Calu3 (cell line): Measurements from ENCODE around the gene IRAK2. TPM values are rescaled to one million over a fixed set of nuclear protein-coding genes. Genes with fewer than 3 reads are reported as not detected.
A peak's percentile ranks its signal among the peaks of the same experiment; 100 is the strongest.
"Not testable (repeated sequence)": the region's sequence is repeated elsewhere in the genome, so short reads cannot be mapped to it uniquely, and the experiment has no call there.

ENCODE experiments used
- BruUV-seq: library from RNA; stranded (reverse); fragments of 400-500 nt; replicated peaks from 2 replicates; lab custom pipeline; 2021; lab: Mats Ljungman, UMichigan
- CTCF ChIA-PET: fragments of 300-600 bp; sonication (Branson Sonifier 250); formaldehyde crosslinking; loops from one replicate; lab custom pipeline; 2022; ENCODE audit warnings: antibody characterized with exemption; lab: Charles Lee
- DNase-seq: peaks from one replicate; pipeline ENCODE4 v3.0.0; 2022
- H3K27ac Mint-ChIP-seq: one replicate; pipeline ENCODE4 v1.8.0; 2022; ENCODE audit warnings: mixed read lengths; ENCODE audit not compliant: unreplicated experiment
- H3K27me3 Mint-ChIP-seq: one replicate; pipeline ENCODE4 v1.8.0; 2022; ENCODE audit warnings: mixed read lengths; ENCODE audit not compliant: unreplicated experiment
- H3K36me3 Mint-ChIP-seq: one replicate; pipeline ENCODE4 v1.8.0; 2022; ENCODE audit warnings: mild to moderate bottlenecking, moderate library complexity, mixed read lengths; ENCODE audit not compliant: insufficient read depth, unreplicated experiment
- H3K4me1 Mint-ChIP-seq: one replicate; pipeline ENCODE4 v1.8.0; 2022; ENCODE audit warnings: mild to moderate bottlenecking, low read depth, mixed read lengths; ENCODE audit not compliant: unreplicated experiment
- H3K4me3 Mint-ChIP-seq: one replicate; pipeline ENCODE4 v1.8.0; 2022; ENCODE audit warnings: mild to moderate bottlenecking, low read depth, moderate library complexity, mixed read lengths; ENCODE audit not compliant: unreplicated experiment
- H3K9me3 Mint-ChIP-seq: one replicate; pipeline ENCODE4 v1.8.0; 2022; ENCODE audit warnings: low read depth, mixed read lengths; ENCODE audit not compliant: unreplicated experiment
- intact Hi-C: fragments of 100-400 bp; cut with micrococcal nuclease; formaldehyde crosslinking; loops from one replicate; pipeline ENCODE4 v1.10.0; 2022; ENCODE audit not compliant: unreplicated experiment
- total RNA-seq: library from RNA; stranded (reverse); gene quantifications from 2 replicates; pipeline ENCODE4 v1.2.3, GENCODE V29; 2022
- TF ChIP-seq, protein P1 (sequence below): fragments of 200-600 bp; IDR thresholded peaks from one replicate; pipeline ENCODE4 v1.8.0; 2022; ENCODE audit warnings: antibody characterized with exemption; ENCODE audit not compliant: unreplicated experiment

IRAK2 gene
- total RNA-seq, 1 experiment from 2014 or later, result 31.6 TPM

- no peak for DNase-seq
These were observed 3.8 kb upstream of the IRAK2 start for GRCh38 chr3:10160925-10161324.

GRCh38 chr3:10162185-10162584, 2.5 kb upstream of the IRAK2 start:
- Mint-ChIP-seq H3K36me3 (peaks cover 29% of the 10 kb centered on the region), H3K27ac (no peak overlapping the region), H3K9me3 (no peaks in the 10 kb centered on the region), H3K4me3 (no peak overlapping the region), H3K27me3 (no peaks in the 10 kb centered on the region), H3K4me1 (peaks cover 5% of the 10 kb centered on the region)
- CTCF ChIA-PET, result interaction anchor here (0.6 kb wide), 1 partner anchor 523 kb away, joined by 5 read pairs; no protein-coding TSS in a partner anchor
- no TSS peak for BruUV-seq
- intact Hi-C loops, result no loop called here
- DNase-seq, result no peak
- TF ChIP-seq, protein P1, sequence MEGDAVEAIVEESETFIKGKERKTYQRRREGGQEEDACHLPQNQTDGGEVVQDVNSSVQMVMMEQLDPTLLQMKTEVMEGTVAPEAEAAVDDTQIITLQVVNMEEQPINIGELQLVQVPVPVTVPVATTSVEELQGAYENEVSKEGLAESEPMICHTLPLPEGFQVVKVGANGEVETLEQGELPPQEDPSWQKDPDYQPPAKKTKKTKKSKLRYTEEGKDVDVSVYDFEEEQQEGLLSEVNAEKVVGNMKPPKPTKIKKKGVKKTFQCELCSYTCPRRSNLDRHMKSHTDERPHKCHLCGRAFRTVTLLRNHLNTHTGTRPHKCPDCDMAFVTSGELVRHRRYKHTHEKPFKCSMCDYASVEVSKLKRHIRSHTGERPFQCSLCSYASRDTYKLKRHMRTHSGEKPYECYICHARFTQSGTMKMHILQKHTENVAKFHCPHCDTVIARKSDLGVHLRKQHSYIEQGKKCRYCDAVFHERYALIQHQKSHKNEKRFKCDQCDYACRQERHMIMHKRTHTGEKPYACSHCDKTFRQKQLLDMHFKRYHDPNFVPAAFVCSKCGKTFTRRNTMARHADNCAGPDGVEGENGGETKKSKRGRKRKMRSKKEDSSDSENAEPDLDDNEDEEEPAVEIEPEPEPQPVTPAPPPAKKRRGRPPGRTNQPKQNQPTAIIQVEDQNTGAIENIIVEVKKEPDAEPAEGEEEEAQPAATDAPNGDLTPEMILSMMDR, result no peak

More at GRCh38 chr3:10160925-10161324, 3.8 kb upstream of the IRAK2 start:
- H3K27ac Mint-ChIP-seq, result no peak overlapping the region
- no peak overlapping the region for H3K4me3 Mint-ChIP-seq
- H3K9me3 Mint-ChIP-seq, result no peaks in the 10 kb centered on the region
- no peaks in the 10 kb centered on the region for H3K4me1 Mint-ChIP-seq
- peaks cover 19% of the 10 kb centered on the region for H3K36me3 Mint-ChIP-seq
- TF ChIP-seq, protein P1, result no peak
- H3K27me3 Mint-ChIP-seq, result no peaks in the 10 kb centered on the region
- intact Hi-C loops, result no loop called here
- BruUV-seq, result no TSS peak
- CTCF ChIA-PET, result no interaction called here

DNA sequence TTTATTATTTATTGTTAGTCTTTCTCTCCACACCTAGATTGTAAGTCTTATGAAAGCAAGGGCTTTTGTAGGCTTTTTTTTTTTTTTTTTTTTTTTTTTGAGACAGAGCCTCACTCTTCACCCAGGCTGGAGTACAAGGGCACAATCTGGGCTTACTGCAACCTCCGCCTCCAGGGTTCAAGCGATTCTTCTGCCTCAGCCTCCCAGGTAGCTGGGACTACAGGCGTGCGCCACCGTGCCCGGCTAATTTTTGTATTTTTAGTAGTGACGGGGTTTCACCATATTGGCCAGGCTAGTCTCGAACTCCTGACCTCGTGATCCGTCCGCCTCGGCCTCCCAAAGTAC, 546 bp upstream of the IRAK2 start:
- intact Hi-C loops, DNase-seq, BruUV-seq, H3K27ac Mint-ChIP-seq, H3K27me3 Mint-ChIP-seq, H3K9me3 Mint-ChIP-seq: not testable (repeated sequence)
- Mint-ChIP-seq H3K4me3 (peak overlapping the region; percentile 71), H3K36me3 (peaks cover 41% of the 10 kb centered on the region), H3K4me1 (peaks cover 18% of the 10 kb centered on the region)
- CTCF ChIA-PET, result interaction anchor here (0.6 to 0.7 kb wide), 2 partner anchors 20 to 218 kb away, joined by 3 read pairs; no protein-coding TSS in a partner anchor

GRCh38 chr3:10166213-10166604, 1.5 kb downstream of the IRAK2 start:
- intact Hi-C loops, result no loop called here
- peak overlapping the region; percentile 71 for H3K4me3 Mint-ChIP-seq
- no TSS peak for BruUV-seq
- H3K27me3 Mint-ChIP-seq, result no peaks in the 10 kb centered on the region
- H3K36me3 Mint-ChIP-seq, result peaks cover 53% of the 10 kb centered on the region
- TF ChIP-seq, protein P1, result no peak
- no peak for DNase-seq
- CTCF ChIA-PET, result interaction anchor here (0.7 kb wide), 1 partner anchor 12 kb away, joined by 4 read pairs; no protein-coding TSS in a partner anchor
- H3K27ac Mint-ChIP-seq, result peak overlapping the region; percentile 40
- peaks cover 39% of the 10 kb centered on the region for H3K4me1 Mint-ChIP-seq
- H3K9me3 Mint-ChIP-seq, result no peaks in the 10 kb centered on the region

GRCh38 chr3:10169000-10169496, 4.3 kb downstream of the IRAK2 start:
- peaks cover 40% of the 10 kb centered on the region for H3K4me1 Mint-ChIP-seq
- H3K36me3 Mint-ChIP-seq, result peaks cover 66% of the 10 kb centered on the region
- TF ChIP-seq, protein P1, result peak; percentile 59
- peak overlapping the region; percentile 75 for H3K27ac Mint-ChIP-seq
- intact Hi-C loops, result loop anchor here (1.0 to 2.0 kb wide), 2 partner anchors 36 to 56 kb away; no protein-coding TSS in a partner anchor
- peak; percentile 62 for DNase-seq
- CTCF ChIA-PET, result no interaction called here
- H3K27me3 Mint-ChIP-seq, result no peaks in the 10 kb centered on the region
- BruUV-seq, result no TSS peak
- peak overlapping the region; percentile 54 for H3K4me3 Mint-ChIP-seq
- H3K9me3 Mint-ChIP-seq, result no peaks in the 10 kb centered on the region
